CD14-positive monocyte (primary cell): ENCODE measurements around the gene SPIRE2. TPM values are rescaled to one million over a fixed set of nuclear protein-coding genes. Genes with fewer than 3 reads are reported as not detected.
"Not testable (repeated sequence)": the region's sequence is repeated elsewhere in the genome, so short reads cannot be mapped to it uniquely, and the experiment has no call there.

Source experiments
- DNase-seq, 3 donors: peaks; one replicate each; pipeline ENCODE4 v3.0.0-alpha.2; 2011 to 2022
- H2AFZ ChIP-seq: 2 replicates; pipeline ENCODE4 v1.6.0; 2012; ENCODE audit warnings: mild to moderate bottlenecking, low read depth, low read length, inconsistent platforms; ENCODE audit not compliant: insufficient read depth, poor library complexity, severe bottlenecking
- H3K27ac ChIP-seq, 2 donors: 1 replicate in 1 of 2; 2 replicates in 1 of 2; pipeline ENCODE4 v1.5.1; 2012 to 2013; ENCODE audit warnings: low read length in 2 of 2, control low read depth in 1 of 2, inconsistent platforms in 1 of 2, low read depth in 1 of 2, mild to moderate bottlenecking in 1 of 2
- H3K27me3 ChIP-seq, 2 donors: one replicate each; pipeline versions ENCODE4 v1.6.0 to v1.6.1; 2011 to 2013; ENCODE audit warnings: low read length in 2 of 2; ENCODE audit not compliant: control insufficient read depth in 2 of 2, insufficient read depth in 2 of 2
- H3K36me3 ChIP-seq, 2 donors: replicated peaks in 1 of 2; 1 replicate in 1 of 2; 2 replicates in 1 of 2; pipeline versions ENCODE4 v1.5.1 to v1.6.1; 2012 to 2013; ENCODE audit warnings: low read length in 2 of 2, control low read depth in 1 of 2, inconsistent platforms in 1 of 2, mild to moderate bottlenecking in 1 of 2; ENCODE audit not compliant: insufficient read depth in 2 of 2, control insufficient read depth in 1 of 2
- H3K4me1 ChIP-seq, 2 donors: 1 replicate in 1 of 2; 2 replicates in 1 of 2; pipeline versions ENCODE4 v1.5.1 to v1.6.1; 2012 to 2013; ENCODE audit warnings: low read length in 2 of 2, control low read depth in 1 of 2, inconsistent platforms in 1 of 2, mild to moderate bottlenecking in 1 of 2, moderate library complexity in 1 of 2; ENCODE audit not compliant: insufficient read depth in 2 of 2, control insufficient read depth in 1 of 2
- H3K4me2 ChIP-seq: replicated peaks from 2 replicates; pipeline ENCODE3; 2012; ENCODE audit warnings: low read length, moderate library complexity, mild to moderate bottlenecking; ENCODE audit not compliant: poor library complexity, severe bottlenecking; ENCODE audit errors: extremely low read depth
- H3K4me3 ChIP-seq, 3 experiments: fragments of 200-600 bp in 1 of 3; sonication (generic) in 1 of 3; replicated peaks in 1 of 3; 1 replicate in 2 of 3; 2 replicates in 1 of 3; pipeline ENCODE4 v1.5.1; 2011 to 2013; ENCODE audit warnings: low read length in 3 of 3, mild to moderate bottlenecking in 3 of 3, control low read depth in 2 of 3, low read depth in 2 of 3, inconsistent platforms in 1 of 3, moderate library complexity in 1 of 3
- H3K79me2 ChIP-seq: 2 replicates; pipeline ENCODE4 v1.6.0; 2012; ENCODE audit warnings: mild to moderate bottlenecking, control low read depth, inconsistent platforms, low read length, moderate library complexity; ENCODE audit not compliant: insufficient read depth
- H3K9ac ChIP-seq: 2 replicates; pipeline ENCODE4 v1.6.0; 2017; ENCODE audit warnings: low read length, mild to moderate bottlenecking; ENCODE audit not compliant: insufficient read depth, poor library complexity, severe bottlenecking
- H3K9me3 ChIP-seq, 2 donors: replicated peaks in 1 of 2; 1 replicate in 1 of 2; 2 replicates in 1 of 2; pipeline versions ENCODE4 v1.5.1 to v1.6.1; 2012 to 2013; ENCODE audit warnings: low read length in 2 of 2, control low read depth in 1 of 2; ENCODE audit not compliant: control insufficient read depth in 1 of 2, insufficient read depth in 1 of 2
- H4K20me1 ChIP-seq: 2 replicates; pipeline ENCODE4 v1.6.0; 2012; ENCODE audit warnings: mild to moderate bottlenecking, low read length, control low read depth, moderate library complexity; ENCODE audit not compliant: insufficient read depth
- H3K27ac Mint-ChIP-seq, 7 donors: one replicate each; pipeline ENCODE4 v1.8.0; 2020; ENCODE audit warnings: mild to moderate bottlenecking in 7 of 7, mixed read lengths in 7 of 7, moderate library complexity in 6 of 7, inconsistent platforms in 2 of 7
- H3K27me3 Mint-ChIP-seq, 3 donors: one replicate each; pipeline ENCODE4 v1.8.0; 2021 to 2022; ENCODE audit warnings: low read depth in 3 of 3, mild to moderate bottlenecking in 3 of 3, mixed read lengths in 3 of 3, moderate library complexity in 3 of 3, inconsistent platforms in 1 of 3
- H3K36me3 Mint-ChIP-seq, 2 donors: one replicate each; pipeline ENCODE4 v1.8.0; 2020; ENCODE audit warnings: mixed read lengths in 2 of 2, inconsistent platforms in 1 of 2, mild to moderate bottlenecking in 1 of 2
- H3K4me1 Mint-ChIP-seq: one replicate; pipeline ENCODE4 v1.8.0; 2020; ENCODE audit warnings: mild to moderate bottlenecking, mixed read lengths
- H3K4me3 Mint-ChIP-seq, 2 donors: one replicate each; pipeline ENCODE4 v1.8.0; 2020; ENCODE audit warnings: mild to moderate bottlenecking in 2 of 2, mixed read lengths in 2 of 2, moderate library complexity in 1 of 2
- H3K9me3 Mint-ChIP-seq, 7 donors: one replicate each; pipeline ENCODE4 v1.8.0; 2020 to 2022; ENCODE audit warnings: mixed read lengths in 7 of 7, mild to moderate bottlenecking in 6 of 7, moderate library complexity in 6 of 7, inconsistent platforms in 2 of 7
- CTCF ChIP-seq: fragments of 200-600 bp; IDR thresholded peaks from one replicate; pipeline ENCODE4 v1.8.0; 2022; ENCODE audit warnings: antibody characterized with exemption, mild to moderate bottlenecking
- WGBS: methylation state at CpG from one replicate; pipeline ENCODE4 v1.1.5; 2013; ENCODE audit warnings: missing lambda C conversion rate; ENCODE audit not compliant: insufficient coverage; 5-methylcytosine and 5-hydroxymethylcytosine counted together
- intact Hi-C, 2 donors: fragments of 100-400 bp; cut with micrococcal nuclease; formaldehyde crosslinking; loops; one replicate each; pipeline versions ENCODE4 v1.15.0 to v1.15.1; 2023
- polyA plus RNA-seq, 3 donors: library from polyadenylated mRNA; depleted of rRNA in 1 of 3; unstranded in 2 of 3; stranded (reverse) in 1 of 3; fragments of 300-500 nt in 2 of 3; fragments of >200 nt in 1 of 3; fragmentation: Illumina TruSeq in 2 of 3; gene quantifications; 1 replicate in 2 of 3; 2 replicates in 1 of 3; pipeline ENCODE4 v1.2.3, GENCODE V29; 2012 to 2021

The SPIRE2 gene
- polyA plus RNA-seq, 3 donors, result 0.09 to 1.2 TPM; not detected in 1

GRCh38 chr16:89873109-89873971, 45.1 kb downstream of the SPIRE2 start, which contains the start of gene TCF25:
TSS of gene TCF25 (plus strand) at chr16:89873592. CDS start at chr16:89873668, 76 bp downstream.
- TF ChIP-seq CTCF, result no peak
- intact Hi-C loops, result loop anchor here (2.0 to 5.0 kb wide), 3 partner anchors 57 to 311 kb away; partner anchors contain the start of genes FANCA (in 1 of the 2), RPL13 (in 1 of the 2) and SPATA2L (in 1 of the 2)
- Histone ChIP-seq H4K20me1 (peaks cover 42% of the 10 kb centered on the region), H3K4me1 (peaks cover 18 to 22% of the 10 kb centered on the region in 2 donors), H3K4me2 (peak within 1 kb of the TSS; percentile 90), H3K36me3 (peaks cover 10 to 32% of the 10 kb centered on the region in 2 donors), H3K79me2 (peaks cover 51% of the 10 kb centered on the region), H3K27ac (peak within 1 kb of the TSS; percentile 99 to 100), H2AFZ (peak within 1 kb of the TSS; percentile 83), H3K9me3 (peaks cover under 1 to 3% of the 10 kb centered on the region in 2 donors), H3K9ac (peak within 1 kb of the TSS; percentile 99), H3K27me3 (no peaks in the 10 kb centered on the region), H3K4me3 (peak within 1 kb of the TSS; percentile 87 to 97 (median 95))
- under 1% methylated on average over 89 of the region's 104 CpGs for WGBS
- Mint-ChIP-seq H3K4me3 (peak within 1 kb of the TSS; percentile 86 to 93), H3K27me3 (peaks cover 0 to 3% (median 1%) of the 10 kb centered on the region in 3 donors), H3K4me1 (peaks cover 15% of the 10 kb centered on the region), H3K36me3 (peaks cover 8 to 40% of the 10 kb centered on the region in 2 donors), H3K27ac (peak within 1 kb of the TSS; percentile 98 to 99 (median 99)), H3K9me3 (peaks cover 0 to 3% (median 0%) of the 10 kb centered on the region in 7 donors)
- peak; percentile 79 to 87 (median 84) for DNase-seq

GRCh38 chr16:89873972-89874689, 45.9 kb downstream of the SPIRE2 start:
- Histone ChIP-seq H3K79me2 (peaks cover 59% of the 10 kb centered on the region), H3K4me1 (peaks cover 18 to 22% of the 10 kb centered on the region in 2 donors), H3K4me2 (peak overlapping the region; percentile 90), H3K27ac (peak overlapping the region; percentile 99 to 100), H3K9me3 (no peaks in the 10 kb centered on the region), H3K27me3 (no peaks in the 10 kb centered on the region), H2AFZ (peak overlapping the region; percentile 41), H3K36me3 (peaks cover 18 to 40% of the 10 kb centered on the region in 2 donors), H4K20me1 (peaks cover 50% of the 10 kb centered on the region), H3K4me3 (peak overlapping the region; percentile 87 to 97 (median 95)), H3K9ac (peak overlapping the region; percentile 99)
- Mint-ChIP-seq H3K36me3 (peaks cover 13 to 48% of the 10 kb centered on the region in 2 donors), H3K27me3 (peaks cover 0 to 3% (median 1%) of the 10 kb centered on the region in 3 donors), H3K4me3 (peak overlapping the region; percentile 86 to 93), H3K27ac (peak overlapping the region; percentile 98 to 99 (median 99)), H3K9me3 (no peaks in the 10 kb centered on the region), H3K4me1 (peaks cover 15% of the 10 kb centered on the region)
- intact Hi-C loops, result loop anchor here (2.0 to 5.0 kb wide), 3 partner anchors 57 to 312 kb away; partner anchors contain the start of genes FANCA (in 1 of the 2), RPL13 (in 1 of the 2) and SPATA2L (in 1 of the 2)
- peak; percentile 92 to 98 (median 97) for DNase-seq
- 0% methylated on average over 28 of the region's 61 CpGs for WGBS
- no peak for TF ChIP-seq CTCF

GRCh38 chr16:89879123-89879522, 50.8 kb downstream of the SPIRE2 start:
- H3K36me3 Mint-ChIP-seq, result peaks cover 43 to 75% of the 10 kb centered on the region in 2 donors
- H3K9ac ChIP-seq, H3K4me2 ChIP-seq, H3K4me3 Mint-ChIP-seq, H3K4me1 Mint-ChIP-seq, H3K27ac Mint-ChIP-seq, DNase-seq, H3K27ac ChIP-seq, H3K27me3 ChIP-seq, H2AFZ ChIP-seq, H3K27me3 Mint-ChIP-seq, H3K4me3 ChIP-seq, H3K9me3 Mint-ChIP-seq, intact Hi-C loops, H3K9me3 ChIP-seq: not testable (repeated sequence)
- peaks cover 52 to 88% of the 10 kb centered on the region in 2 donors for H3K36me3 ChIP-seq
- peaks cover 98% of the 10 kb centered on the region for H4K20me1 ChIP-seq
- H3K79me2 ChIP-seq, result peaks cover 96% of the 10 kb centered on the region
- peaks cover 11% of the 10 kb centered on the region in 2 donors for H3K4me1 ChIP-seq
- 98% methylated on average over 19 of the region's 28 CpGs for WGBS
